PFSK-1 (cell line): ENCODE measurements around the gene LTBP1.

Experiments used
- FOXP2 ChIP-seq: optimal IDR thresholded peaks from 2 replicates; pipeline ENCODE3; 2011; ENCODE audit warnings: borderline replicate concordance, control low read depth, inconsistent platforms; ENCODE audit not compliant: insufficient read depth; ENCODE audit errors: extremely low read length, extremely low read depth
- POLR2AphosphoS5 ChIP-seq: IDR thresholded peaks from 2 replicates; pipeline ENCODE4 v1.6.1; 2012; ENCODE audit warnings: low read depth, mild to moderate bottlenecking, control low read depth, low read length, moderate library complexity
- REST ChIP-seq, 2 experiments: IDR thresholded peaks; 2 replicates each; pipeline versions ENCODE4 v1.6.1 to v1.8.0; 2011 to 2012; ENCODE audit warnings: low read depth in 2 of 2, low read length in 2 of 2, control low read depth in 1 of 2, inconsistent platforms in 1 of 2, mild to moderate bottlenecking in 1 of 2, moderate library complexity in 1 of 2; ENCODE audit not compliant: insufficient read depth in 1 of 2
- SIN3A ChIP-seq: IDR thresholded peaks from 2 replicates; pipeline ENCODE4 v1.6.1; 2012; ENCODE audit warnings: mild to moderate bottlenecking, low read length, moderate library complexity, borderline replicate concordance; ENCODE audit not compliant: insufficient read depth
- TAF1 ChIP-seq: IDR thresholded peaks from 2 replicates; pipeline ENCODE4 v1.6.1; 2012; ENCODE audit warnings: low read length, control low read depth, borderline replicate concordance; ENCODE audit not compliant: insufficient read depth

Gene LTBP1

GRCh38 chr2:33298233-33298632 is 351.5 kb downstream of the LTBP1 start:
- TF ChIP-seq FOXP2 (no peak), TAF1 (no peak), POLR2AphosphoS5 (no peak), REST (IDR thresholded peaks at IDR 0.05; ENCODE audit: insufficient read depth in 1 of 2, low read depth in 2 of 2, low read length in 2 of 2) (no peak)

- TF ChIP-seq REST (IDR thresholded peaks at IDR 0.05; ENCODE audit: insufficient read depth in 1 of 2, low read depth in 2 of 2, low read length in 2 of 2) (no peak), FOXP2 (no peak), TAF1 (no peak), POLR2AphosphoS5 (no peak), SIN3A (no peak)
Measured at GRCh38 chr2:33301355-33301754, 354.6 kb downstream of the LTBP1 start.

GRCh38 chr2:33302348-33302747 is 355.6 kb downstream of the LTBP1 start:
- TF ChIP-seq TAF1, result no peak
- no peak for TF ChIP-seq POLR2AphosphoS5
- TF ChIP-seq FOXP2, result no peak
- TF ChIP-seq REST (IDR thresholded peaks at IDR 0.05; ENCODE audit: insufficient read depth in 1 of 2, low read depth in 2 of 2, low read length in 2 of 2), result no peak
- no peak for TF ChIP-seq SIN3A

- TF ChIP-seq REST (IDR thresholded peaks at IDR 0.05; ENCODE audit: insufficient read depth in 1 of 2, low read depth in 2 of 2, low read length in 2 of 2) (no peak), POLR2AphosphoS5 (no peak), FOXP2 (no peak), TAF1 (no peak), SIN3A (no peak)
Measured at GRCh38 chr2:33304032-33304864, 357.5 kb downstream of the LTBP1 start.

GRCh38 chr2:33307659-33308270 is 361.0 kb downstream of the LTBP1 start:
- TF ChIP-seq TAF1, result no peak
- no peak for TF ChIP-seq SIN3A
- TF ChIP-seq REST (IDR thresholded peaks at IDR 0.05; ENCODE audit: insufficient read depth in 1 of 2, low read depth in 2 of 2, low read length in 2 of 2), result no peak
- no peak for TF ChIP-seq POLR2AphosphoS5
- TF ChIP-seq FOXP2, result no peak
